Renal cortical epithelial cell (primary cell): ENCODE data around the gene ERBB4. TPM values are rescaled to one million over a fixed set of nuclear protein-coding genes. Genes with fewer than 3 reads are reported as not detected.

Experiments used
- DNase-seq: peaks from one replicate; pipeline ENCODE4 v3.0.0-alpha.2; 2011; ENCODE audit warnings: low read depth
- total RNA-seq: library from RNA; depleted of rRNA; stranded (reverse); fragments of >200 nt; gene quantifications from 2 replicates; pipeline ENCODE4 v1.2.3, GENCODE V29; 2014

ERBB4 gene
- total RNA-seq, 1 donor from 2014 or later, result 40.7 TPM

- peak; percentile 16 for DNase-seq
These were observed 702.2 kb downstream of the ERBB4 start for GRCh38 chr2:211836409-211836808.

DNA sequence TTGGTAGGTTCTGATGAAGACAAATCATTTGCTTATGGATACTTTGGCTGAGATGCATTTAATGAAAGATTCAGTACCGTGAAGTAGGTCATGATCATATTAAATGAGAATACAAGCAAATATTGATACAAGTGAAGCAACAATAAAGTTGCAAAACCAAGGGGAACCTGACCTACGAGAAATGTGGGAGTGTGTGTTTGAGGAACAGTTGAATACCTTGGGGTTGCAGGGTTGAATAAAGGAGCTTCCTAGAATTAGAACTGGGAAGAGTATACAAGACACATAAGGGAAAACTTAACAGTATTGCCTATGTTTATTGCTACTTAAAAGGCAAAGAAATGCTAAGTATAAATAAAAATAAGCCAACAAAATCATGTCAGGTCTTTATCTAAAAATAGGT is 702.9 kb downstream of the ERBB4 start:
- DNase-seq, result no peak

GRCh38 chr2:211833582-211834279 is 704.9 kb downstream of the ERBB4 start:
- DNase-seq, result no peak

DNA sequence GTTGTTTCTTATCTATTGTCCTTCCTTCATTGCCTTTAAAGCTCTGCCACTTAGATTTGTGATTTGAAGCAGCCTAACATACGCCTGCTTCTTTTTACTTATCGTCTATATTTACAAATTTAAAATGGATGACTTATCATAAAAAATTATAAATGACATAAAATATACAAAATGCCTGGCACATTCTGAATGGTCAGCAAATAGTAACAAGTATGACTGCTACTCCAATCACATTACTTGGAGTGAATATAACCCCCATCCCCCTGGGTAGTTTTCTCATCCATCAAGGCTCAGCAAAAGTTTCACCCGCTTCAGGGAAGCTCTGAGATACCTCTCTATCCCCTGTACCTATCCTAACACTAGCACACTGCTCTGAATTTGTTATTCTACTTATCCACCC is 708.9 kb downstream of the ERBB4 start:
- DNase-seq, result no peak

- peak; percentile 71 for DNase-seq
These were observed 714.6 kb downstream of the ERBB4 start for GRCh38 chr2:211823886-211824479.

DNA sequence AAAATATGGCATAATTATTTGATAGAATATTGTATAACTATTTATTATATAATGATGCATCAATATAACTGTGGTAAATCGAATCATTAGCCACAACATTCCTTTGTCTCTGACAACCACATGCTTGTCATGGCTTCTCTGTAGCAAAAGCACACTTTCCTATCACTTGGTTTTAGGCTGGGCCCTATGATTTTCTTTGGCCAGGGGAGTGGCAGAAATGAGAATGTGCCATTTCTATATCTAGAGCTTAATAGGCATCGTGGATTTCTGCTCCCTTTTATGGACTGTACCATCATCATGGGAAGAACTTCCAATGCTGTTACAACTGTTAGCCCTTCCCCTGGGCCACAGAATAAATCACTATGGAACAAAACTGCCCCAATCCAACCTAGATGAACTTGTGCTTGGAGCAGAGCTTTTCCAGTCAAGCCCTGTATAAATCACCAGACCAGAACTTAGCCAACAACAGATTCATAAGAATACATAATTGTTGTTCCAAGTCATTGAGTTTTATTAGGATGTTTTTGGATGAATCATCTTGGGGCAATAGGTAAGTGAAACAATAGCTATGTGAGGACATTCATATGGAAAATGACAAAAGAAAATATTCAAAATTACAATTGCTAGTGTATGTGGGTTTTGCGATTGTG is 715.8 kb downstream of the ERBB4 start:
- DNase-seq, result peak; percentile 52

GRCh38 chr2:211816754-211817153 is 721.8 kb downstream of the ERBB4 start:
- DNase-seq, result peak; percentile 69

GRCh38 chr2:211812587-211812986 is 726.0 kb downstream of the ERBB4 start:
- no peak for DNase-seq

DNA sequence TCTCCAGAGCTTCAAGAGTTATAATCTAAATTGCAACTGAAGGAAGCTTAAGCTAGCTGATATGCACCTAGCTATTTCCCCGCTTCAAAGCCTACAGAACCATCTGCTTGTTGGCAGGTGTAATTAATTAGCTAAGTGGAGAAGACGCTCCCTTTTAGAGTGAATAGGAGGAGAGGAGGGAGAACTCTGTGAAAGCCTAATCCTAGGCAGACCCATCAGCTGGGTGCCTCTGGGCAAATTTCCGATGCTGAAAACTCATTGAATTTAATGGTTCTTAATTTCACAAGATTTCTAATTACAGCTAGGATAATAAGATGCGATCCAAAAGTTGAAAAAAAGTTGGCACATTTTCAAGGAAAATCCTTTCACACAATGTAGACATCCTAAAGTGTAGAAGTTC is 735.9 kb downstream of the ERBB4 start:
- DNase-seq, result no peak

DNA sequence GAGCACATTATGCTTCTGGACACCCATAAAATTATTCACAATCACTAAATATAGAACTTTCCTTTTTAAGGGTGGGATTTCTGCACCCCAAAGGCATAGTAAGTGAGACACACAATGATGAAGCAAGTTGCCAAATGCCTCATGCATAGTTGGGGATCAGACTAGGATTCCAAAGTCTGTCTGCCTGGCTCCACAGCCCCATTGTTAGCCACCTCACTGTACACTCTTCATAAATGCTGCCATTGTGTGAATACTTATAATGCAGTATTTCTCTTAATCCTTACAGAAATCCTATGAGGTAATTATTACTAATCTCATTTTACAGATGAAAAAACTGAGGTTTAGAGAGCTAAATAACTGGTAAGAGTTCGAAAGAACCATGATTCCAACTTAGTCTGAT is 738.6 kb downstream of the ERBB4 start:
- no peak for DNase-seq

- no peak for DNase-seq
These were observed 739.7 kb downstream of the ERBB4 start for GRCh38 chr2:211798868-211799267.

DNA sequence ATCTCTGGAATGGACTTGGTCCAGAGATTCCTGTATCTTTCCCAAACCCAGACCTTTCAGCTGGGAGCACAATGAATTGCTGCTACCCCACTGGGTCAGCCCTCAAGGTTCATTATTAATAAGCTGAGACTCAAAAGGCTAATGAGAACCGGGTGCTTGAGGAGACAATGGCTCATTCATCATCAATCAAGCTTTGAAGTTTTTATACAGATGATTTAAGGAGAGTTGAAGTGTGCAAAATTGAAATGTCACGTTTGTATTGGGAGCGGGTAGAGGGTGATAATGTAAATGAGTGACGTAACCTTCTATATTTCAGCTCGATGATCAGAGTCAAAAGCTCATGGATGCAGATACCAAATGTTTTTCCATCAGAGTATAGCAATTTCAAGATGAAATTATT is 744.9 kb downstream of the ERBB4 start:
- DNase-seq, result no peak

GRCh38 chr2:211789982-211790381 is 748.6 kb downstream of the ERBB4 start:
- no peak for DNase-seq

GRCh38 chr2:211766689-211767088 is 771.9 kb downstream of the ERBB4 start:
- DNase-seq, result peak; percentile 47

GRCh38 chr2:211762479-211762878 is 776.1 kb downstream of the ERBB4 start:
- no peak for DNase-seq

GRCh38 chr2:211760103-211760502 is 778.5 kb downstream of the ERBB4 start:
- no peak for DNase-seq

GRCh38 chr2:211756266-211756665 is 782.3 kb downstream of the ERBB4 start:
- DNase-seq, result no peak

- DNase-seq, result no peak
These were observed 783.4 kb downstream of the ERBB4 start for GRCh38 chr2:211755187-211755586.

DNA sequence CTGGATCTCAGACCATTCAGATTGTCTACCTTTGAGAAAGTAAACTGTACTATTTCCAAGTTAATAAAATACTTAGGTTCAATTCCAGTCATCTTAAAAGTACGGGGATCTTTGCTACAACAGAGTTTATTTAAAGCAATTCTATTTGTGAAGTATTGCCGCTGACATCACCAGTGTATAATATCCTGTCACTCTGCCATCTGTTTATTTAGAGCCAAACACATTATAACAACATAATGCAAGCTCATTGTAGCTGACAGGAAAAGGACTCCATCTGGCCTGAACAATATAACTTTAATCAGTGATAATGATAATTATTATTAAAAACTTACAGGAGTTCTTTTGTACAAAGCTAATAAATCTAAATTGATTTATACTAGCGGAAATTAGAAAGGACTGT is 786.8 kb downstream of the ERBB4 start:
- DNase-seq, result no peak

- DNase-seq, result no peak
These were observed 790.3 kb downstream of the ERBB4 start for GRCh38 chr2:211748339-211748738.

DNA sequence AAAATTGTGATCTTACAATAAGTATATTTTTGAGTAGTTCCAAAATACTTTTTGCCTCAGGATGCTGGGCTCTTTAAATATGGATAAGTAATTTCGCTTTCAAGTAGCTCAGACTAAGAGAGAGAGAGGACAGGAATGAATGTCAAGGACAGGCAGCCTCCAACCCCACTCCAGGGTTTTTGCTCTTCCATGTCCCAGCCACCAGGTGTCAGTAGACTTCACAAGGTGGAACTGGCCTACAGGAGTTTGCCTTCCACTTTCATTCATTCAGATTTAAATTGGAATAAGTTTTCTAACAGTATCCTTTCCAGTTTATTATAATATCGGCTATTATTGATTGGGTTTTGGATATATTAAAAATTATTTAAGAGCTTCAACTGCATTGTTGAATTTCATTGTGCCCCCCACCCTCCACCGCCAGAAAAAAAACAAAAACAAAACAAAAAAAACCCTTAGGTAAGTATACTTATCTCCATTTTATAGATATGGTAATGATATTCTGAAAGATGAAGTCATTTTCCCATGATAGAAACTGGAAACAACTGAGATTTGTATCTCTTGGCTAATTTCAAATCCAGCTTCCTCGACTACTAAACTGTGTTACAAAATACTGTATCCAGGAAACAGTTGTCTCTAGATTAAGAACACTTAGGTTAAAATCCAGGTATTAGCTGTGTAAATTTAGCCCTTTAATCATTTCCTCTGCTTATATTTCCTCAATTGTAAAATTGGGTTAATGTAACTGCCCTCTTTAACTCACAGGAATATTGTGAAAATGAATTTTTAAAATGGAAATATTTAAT is 793.1 kb downstream of the ERBB4 start:
- peak; percentile 51 for DNase-seq

- DNase-seq, result no peak
These were observed 794.2 kb downstream of the ERBB4 start for GRCh38 chr2:211744379-211744778.
